ENCODE measurements around the gene SGCD.

SGCD gene

DNA sequence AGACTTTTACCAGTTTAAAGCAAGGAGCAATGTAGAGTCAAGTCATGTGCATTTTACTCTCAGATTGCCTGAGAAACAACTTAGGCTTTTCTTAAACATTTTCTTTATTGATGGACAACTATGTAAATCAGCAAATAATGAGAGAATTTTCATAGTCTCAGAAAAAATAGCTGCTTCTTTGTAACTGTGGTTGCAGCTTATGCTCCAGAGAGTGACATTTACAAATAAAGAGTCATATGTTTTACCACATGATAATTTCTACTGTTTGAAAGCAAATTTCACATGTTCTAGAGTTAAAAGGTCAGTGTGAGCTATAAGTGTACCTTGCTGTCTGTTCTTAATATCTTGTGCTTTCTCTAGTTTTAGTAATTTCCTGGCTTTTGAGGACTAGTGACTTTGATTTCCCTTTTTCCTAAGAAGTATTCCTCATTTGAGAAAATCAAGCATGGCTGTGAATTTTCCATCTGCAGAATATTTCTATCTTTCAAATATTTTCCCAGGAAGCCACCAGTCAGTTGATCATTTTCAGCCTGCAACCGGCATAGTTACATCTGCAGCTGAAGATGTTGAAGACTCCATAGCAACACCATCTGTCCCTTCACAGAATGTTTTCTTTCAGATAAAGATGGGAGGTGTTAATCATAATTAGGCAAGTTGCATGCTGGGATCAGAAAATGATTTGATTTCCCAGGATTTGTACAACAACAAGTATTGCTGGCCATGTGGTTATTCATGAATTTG lies 229.9 kb downstream of the SGCD start:
- TF ChIP-seq FOXP2 (optimal IDR thresholded peaks at IDR 0.05; ENCODE audit: borderline replicate concordance, extremely low read depth, extremely low read length, insufficient read depth) = no peak
- TF ChIP-seq POLR2AphosphoS5 (IDR thresholded peaks at IDR 0.05; ENCODE audit: low read depth, low read length) = no peak
- no peak for TF ChIP-seq TAF1 (IDR thresholded peaks at IDR 0.05; ENCODE audit: borderline replicate concordance, insufficient read depth, low read length)
- TF ChIP-seq, protein P1, sequence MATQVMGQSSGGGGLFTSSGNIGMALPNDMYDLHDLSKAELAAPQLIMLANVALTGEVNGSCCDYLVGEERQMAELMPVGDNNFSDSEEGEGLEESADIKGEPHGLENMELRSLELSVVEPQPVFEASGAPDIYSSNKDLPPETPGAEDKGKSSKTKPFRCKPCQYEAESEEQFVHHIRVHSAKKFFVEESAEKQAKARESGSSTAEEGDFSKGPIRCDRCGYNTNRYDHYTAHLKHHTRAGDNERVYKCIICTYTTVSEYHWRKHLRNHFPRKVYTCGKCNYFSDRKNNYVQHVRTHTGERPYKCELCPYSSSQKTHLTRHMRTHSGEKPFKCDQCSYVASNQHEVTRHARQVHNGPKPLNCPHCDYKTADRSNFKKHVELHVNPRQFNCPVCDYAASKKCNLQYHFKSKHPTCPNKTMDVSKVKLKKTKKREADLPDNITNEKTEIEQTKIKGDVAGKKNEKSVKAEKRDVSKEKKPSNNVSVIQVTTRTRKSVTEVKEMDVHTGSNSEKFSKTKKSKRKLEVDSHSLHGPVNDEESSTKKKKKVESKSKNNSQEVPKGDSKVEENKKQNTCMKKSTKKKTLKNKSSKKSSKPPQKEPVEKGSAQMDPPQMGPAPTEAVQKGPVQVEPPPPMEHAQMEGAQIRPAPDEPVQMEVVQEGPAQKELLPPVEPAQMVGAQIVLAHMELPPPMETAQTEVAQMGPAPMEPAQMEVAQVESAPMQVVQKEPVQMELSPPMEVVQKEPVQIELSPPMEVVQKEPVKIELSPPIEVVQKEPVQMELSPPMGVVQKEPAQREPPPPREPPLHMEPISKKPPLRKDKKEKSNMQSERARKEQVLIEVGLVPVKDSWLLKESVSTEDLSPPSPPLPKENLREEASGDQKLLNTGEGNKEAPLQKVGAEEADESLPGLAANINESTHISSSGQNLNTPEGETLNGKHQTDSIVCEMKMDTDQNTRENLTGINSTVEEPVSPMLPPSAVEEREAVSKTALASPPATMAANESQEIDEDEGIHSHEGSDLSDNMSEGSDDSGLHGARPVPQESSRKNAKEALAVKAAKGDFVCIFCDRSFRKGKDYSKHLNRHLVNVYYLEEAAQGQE (IDR thresholded peaks at IDR 0.05; ENCODE audit: insufficient read depth in 1 of 2, low read depth in 2 of 2, low read length in 2 of 2) = no peak
- TF ChIP-seq SIN3A (IDR thresholded peaks at IDR 0.05; ENCODE audit: borderline replicate concordance, insufficient read depth, low read length) = no peak

DNA sequence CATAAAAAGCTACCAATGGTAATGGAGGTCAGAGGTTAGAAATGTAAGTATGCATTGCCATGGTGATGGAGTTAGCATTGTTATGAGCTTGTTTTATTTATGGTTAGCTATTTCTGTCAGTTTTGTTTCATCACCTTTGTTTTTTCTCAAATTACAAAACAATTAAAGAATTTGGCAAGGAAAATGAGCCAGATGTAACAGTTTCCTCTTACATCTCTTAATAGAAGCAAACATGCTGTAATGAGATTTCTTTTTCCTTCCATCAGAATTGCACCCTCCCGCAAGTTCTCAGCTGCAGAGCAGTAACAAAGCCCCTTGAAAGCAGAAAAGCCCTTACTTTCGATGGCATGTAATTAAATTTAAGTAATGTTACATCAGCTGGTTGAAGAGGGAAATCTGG lies 233.0 kb downstream of the SGCD start:
- TF ChIP-seq TAF1 (IDR thresholded peaks at IDR 0.05; ENCODE audit: borderline replicate concordance, insufficient read depth, low read length) = no peak
- no peak for TF ChIP-seq FOXP2 (optimal IDR thresholded peaks at IDR 0.05; ENCODE audit: borderline replicate concordance, extremely low read depth, extremely low read length, insufficient read depth)
- TF ChIP-seq POLR2AphosphoS5 (IDR thresholded peaks at IDR 0.05; ENCODE audit: low read depth, low read length) = no peak
- TF ChIP-seq, protein P1 (IDR thresholded peaks at IDR 0.05; ENCODE audit: insufficient read depth in 1 of 2, low read depth in 2 of 2, low read length in 2 of 2) = no peak
- no peak for TF ChIP-seq SIN3A (IDR thresholded peaks at IDR 0.05; ENCODE audit: borderline replicate concordance, insufficient read depth, low read length)

DNA sequence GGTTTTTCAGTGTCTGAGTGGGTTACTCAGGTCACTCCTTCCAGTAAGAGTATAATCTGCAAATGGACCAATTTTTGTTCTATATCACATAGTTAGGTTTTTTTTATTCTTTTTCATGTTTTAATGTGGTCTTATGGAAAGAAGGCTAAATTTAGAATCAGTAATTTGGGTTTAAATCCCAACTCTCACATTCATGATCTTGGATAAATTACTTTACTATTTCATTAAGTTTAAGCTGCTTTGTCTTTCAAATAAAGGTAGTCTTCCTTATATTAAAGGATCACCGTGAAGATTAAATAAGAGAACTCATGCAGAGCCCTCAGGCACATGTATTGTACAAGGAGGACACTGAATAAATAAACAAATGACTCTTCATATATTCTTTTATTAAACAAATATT lies 234.7 kb downstream of the SGCD start:
- TF ChIP-seq SIN3A (IDR thresholded peaks at IDR 0.05; ENCODE audit: borderline replicate concordance, insufficient read depth, low read length) (no peak), POLR2AphosphoS5 (IDR thresholded peaks at IDR 0.05; ENCODE audit: low read depth, low read length) (no peak), TAF1 (IDR thresholded peaks at IDR 0.05; ENCODE audit: borderline replicate concordance, insufficient read depth, low read length) (no peak), FOXP2 (optimal IDR thresholded peaks at IDR 0.05; ENCODE audit: borderline replicate concordance, extremely low read depth, extremely low read length, insufficient read depth) (no peak)
- TF ChIP-seq, protein P1 (IDR thresholded peaks at IDR 0.05; ENCODE audit: insufficient read depth in 1 of 2, low read depth in 2 of 2, low read length in 2 of 2) = no peak

DNA sequence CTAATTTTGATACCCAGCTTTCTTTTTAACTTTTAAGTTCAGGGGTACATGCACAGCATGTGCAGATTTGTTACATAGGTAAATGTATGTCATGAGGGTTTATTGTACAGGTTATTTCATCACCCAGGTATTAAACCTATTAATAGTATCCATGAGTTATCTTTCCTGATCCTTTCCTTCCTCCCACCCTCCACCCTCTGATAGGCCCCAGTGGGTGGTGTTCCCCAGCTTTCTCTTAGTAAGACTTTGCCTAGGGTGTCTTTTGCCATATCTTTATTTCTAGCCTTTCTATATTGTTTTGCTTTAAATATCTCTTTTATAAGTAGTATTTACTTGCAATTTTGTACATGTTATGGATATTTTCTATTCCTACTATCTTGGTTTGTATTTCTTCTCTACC lies 243.7 kb downstream of the SGCD start:
- TF ChIP-seq, protein P1 (IDR thresholded peaks at IDR 0.05; ENCODE audit: insufficient read depth in 1 of 2, low read depth in 2 of 2, low read length in 2 of 2) = no peak
- TF ChIP-seq FOXP2 (optimal IDR thresholded peaks at IDR 0.05; ENCODE audit: borderline replicate concordance, extremely low read depth, extremely low read length, insufficient read depth) (no peak), POLR2AphosphoS5 (IDR thresholded peaks at IDR 0.05; ENCODE audit: low read depth, low read length) (no peak), SIN3A (IDR thresholded peaks at IDR 0.05; ENCODE audit: borderline replicate concordance, insufficient read depth, low read length) (no peak), TAF1 (IDR thresholded peaks at IDR 0.05; ENCODE audit: borderline replicate concordance, insufficient read depth, low read length) (no peak)
